Ishikawa (cell line): Measurements from ENCODE around the gene TBC1D1.

Experiments
- EGR1 ChIP-seq: IDR thresholded peaks from 2 replicates; pipeline ENCODE4 v1.6.1; 2012
- EP300 ChIP-seq: IDR thresholded peaks from 2 replicates; pipeline ENCODE4 v1.6.1; 2012; ENCODE audit warnings: borderline replicate concordance
- FOXM1 ChIP-seq: IDR thresholded peaks from 2 replicates; pipeline ENCODE4 v1.6.1; 2012; ENCODE audit warnings: low read depth, borderline replicate concordance
- RAD21 ChIP-seq: IDR thresholded peaks from 2 replicates; pipeline ENCODE4 v1.6.1; 2012; ENCODE audit warnings: low read depth
- TAF1 ChIP-seq: IDR thresholded peaks from 2 replicates; pipeline ENCODE4 v1.6.1; 2012; ENCODE audit warnings: low read depth, mild to moderate bottlenecking
- ZBTB7A ChIP-seq: IDR thresholded peaks from 2 replicates; pipeline ENCODE4 v1.6.1; 2012; ENCODE audit warnings: low read depth
- TF ChIP-seq, protein P1 (sequence below): IDR thresholded peaks from 2 replicates; pipeline ENCODE4 v1.6.1; 2012
- TF ChIP-seq, protein P2 (sequence below): IDR thresholded peaks from 2 replicates; pipeline ENCODE4 v1.6.1; 2012; ENCODE audit warnings: low read depth, mild to moderate bottlenecking
- TF ChIP-seq, protein P3 (sequence below): IDR thresholded peaks from 2 replicates; pipeline ENCODE4 v1.6.1; 2012

DNA sequence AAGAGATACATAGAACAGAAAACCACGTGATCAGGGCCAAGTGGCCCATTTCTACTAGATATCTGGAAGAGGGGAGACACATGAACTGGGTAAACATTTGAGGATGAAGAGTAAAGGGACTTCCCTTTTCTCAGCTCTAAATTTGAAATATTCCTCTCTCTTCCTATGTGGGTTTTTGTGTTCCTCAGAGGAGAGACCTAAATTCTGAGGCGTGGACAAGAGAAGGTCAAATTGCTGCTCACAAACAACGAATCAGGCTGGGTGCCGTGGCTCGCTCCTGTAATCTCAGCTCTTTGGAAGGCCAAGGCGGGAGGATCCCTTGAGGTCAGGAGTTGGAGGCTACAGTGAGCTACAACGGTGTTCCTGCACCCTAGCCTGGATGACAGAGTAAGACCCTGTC, 285.3 kb downstream of the TBC1D1 start:
- TF ChIP-seq, protein P1, sequence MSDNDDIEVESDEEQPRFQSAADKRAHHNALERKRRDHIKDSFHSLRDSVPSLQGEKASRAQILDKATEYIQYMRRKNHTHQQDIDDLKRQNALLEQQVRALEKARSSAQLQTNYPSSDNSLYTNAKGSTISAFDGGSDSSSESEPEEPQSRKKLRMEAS: no peak
- TF ChIP-seq ZBTB7A (no peak), EP300 (no peak), TAF1 (no peak), RAD21 (no peak), FOXM1 (no peak), EGR1 (no peak)
- TF ChIP-seq, protein P2, sequence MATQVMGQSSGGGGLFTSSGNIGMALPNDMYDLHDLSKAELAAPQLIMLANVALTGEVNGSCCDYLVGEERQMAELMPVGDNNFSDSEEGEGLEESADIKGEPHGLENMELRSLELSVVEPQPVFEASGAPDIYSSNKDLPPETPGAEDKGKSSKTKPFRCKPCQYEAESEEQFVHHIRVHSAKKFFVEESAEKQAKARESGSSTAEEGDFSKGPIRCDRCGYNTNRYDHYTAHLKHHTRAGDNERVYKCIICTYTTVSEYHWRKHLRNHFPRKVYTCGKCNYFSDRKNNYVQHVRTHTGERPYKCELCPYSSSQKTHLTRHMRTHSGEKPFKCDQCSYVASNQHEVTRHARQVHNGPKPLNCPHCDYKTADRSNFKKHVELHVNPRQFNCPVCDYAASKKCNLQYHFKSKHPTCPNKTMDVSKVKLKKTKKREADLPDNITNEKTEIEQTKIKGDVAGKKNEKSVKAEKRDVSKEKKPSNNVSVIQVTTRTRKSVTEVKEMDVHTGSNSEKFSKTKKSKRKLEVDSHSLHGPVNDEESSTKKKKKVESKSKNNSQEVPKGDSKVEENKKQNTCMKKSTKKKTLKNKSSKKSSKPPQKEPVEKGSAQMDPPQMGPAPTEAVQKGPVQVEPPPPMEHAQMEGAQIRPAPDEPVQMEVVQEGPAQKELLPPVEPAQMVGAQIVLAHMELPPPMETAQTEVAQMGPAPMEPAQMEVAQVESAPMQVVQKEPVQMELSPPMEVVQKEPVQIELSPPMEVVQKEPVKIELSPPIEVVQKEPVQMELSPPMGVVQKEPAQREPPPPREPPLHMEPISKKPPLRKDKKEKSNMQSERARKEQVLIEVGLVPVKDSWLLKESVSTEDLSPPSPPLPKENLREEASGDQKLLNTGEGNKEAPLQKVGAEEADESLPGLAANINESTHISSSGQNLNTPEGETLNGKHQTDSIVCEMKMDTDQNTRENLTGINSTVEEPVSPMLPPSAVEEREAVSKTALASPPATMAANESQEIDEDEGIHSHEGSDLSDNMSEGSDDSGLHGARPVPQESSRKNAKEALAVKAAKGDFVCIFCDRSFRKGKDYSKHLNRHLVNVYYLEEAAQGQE: no peak
- TF ChIP-seq, protein P3, sequence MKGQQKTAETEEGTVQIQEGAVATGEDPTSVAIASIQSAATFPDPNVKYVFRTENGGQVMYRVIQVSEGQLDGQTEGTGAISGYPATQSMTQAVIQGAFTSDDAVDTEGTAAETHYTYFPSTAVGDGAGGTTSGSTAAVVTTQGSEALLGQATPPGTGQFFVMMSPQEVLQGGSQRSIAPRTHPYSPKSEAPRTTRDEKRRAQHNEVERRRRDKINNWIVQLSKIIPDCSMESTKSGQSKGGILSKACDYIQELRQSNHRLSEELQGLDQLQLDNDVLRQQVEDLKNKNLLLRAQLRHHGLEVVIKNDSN: no peak
